ENCODE data around the gene GDPGP1. TPM values are rescaled to one million over a fixed set of nuclear protein-coding genes. Genes with fewer than 3 reads are reported as not detected.

Gene GDPGP1
- total and polyA plus RNA-seq, 11 donors = 4.8 to 18.9 (median 12.3) TPM

GRCh38 chr15:90211009-90211408, 23.0 kb upstream of the GDPGP1 start:
- peak overlapping the region in 1 of 12 donors; percentile 65 for H3K27ac ChIP-seq
- DNase-seq (no peak), ATAC-seq (peak in 2 of 4 donors; percentile 8 to 21)
- no peak overlapping the region for H3K4me3 ChIP-seq
- peaks cover 0 to 7% (median 0%) of the 10 kb centered on the region in 9 donors for H3K36me3 ChIP-seq
- H3K9me3 ChIP-seq = no peaks in the 10 kb centered on the region
- H3K27me3 ChIP-seq = no peaks in the 10 kb centered on the region
- 77 to 92% (median 91%) methylated on average over 7 to 9 of the region's 9 CpGs for WGBS, 4 donors
- TF ChIP-seq CTCF (IDR thresholded peaks at IDR 0.05) (no peak), POLR2A (IDR thresholded peaks at IDR 0.05) (no peak)
- H3K4me1 ChIP-seq = peaks cover 0 to 60% (median 26%) of the 10 kb centered on the region in 12 donors
- intact Hi-C loops (cut with DNase I) = no loop called here

- Histone ChIP-seq H3K4me3 (no peak overlapping the region), H3K27me3 (no peaks in the 10 kb centered on the region), H3K9me3 (no peaks in the 10 kb centered on the region), H3K27ac (peak overlapping the region in 1 of 12 donors; percentile 65), H3K36me3 (peaks cover 0 to 7% (median 0%) of the 10 kb centered on the region in 9 donors), H3K4me1 (peaks cover 0 to 55% (median 22%) of the 10 kb centered on the region in 12 donors)
- no peak for TF ChIP-seq POLR2A (IDR thresholded peaks at IDR 0.05)
- no peak for TF ChIP-seq CTCF (IDR thresholded peaks at IDR 0.05)
- DNase-seq = peak in 1 of 5 donors; percentile 49
- ATAC-seq = peak in 3 of 4 donors; percentile 26 to 49 (median 30)
- WGBS, 4 donors = 42 to 71% (median 54%) methylated on average over 4 to 13 of the region's 13 CpGs
- intact Hi-C loops (cut with DNase I) = no loop called here
These were observed 22.4 kb upstream of the GDPGP1 start for GRCh38 chr15:90211440-90212143.

GRCh38 chr15:90212221-90213098, 21.5 kb upstream of the GDPGP1 start:
- no peak for TF ChIP-seq CTCF (IDR thresholded peaks at IDR 0.05)
- no peak for TF ChIP-seq POLR2A (IDR thresholded peaks at IDR 0.05)
- no peaks in the 10 kb centered on the region for H3K27me3 ChIP-seq
- H3K9me3 ChIP-seq = no peaks in the 10 kb centered on the region
- 78 to 85% (median 80%) methylated on average over 28 to 35 of the region's 35 CpGs for WGBS, 4 donors
- H3K27ac ChIP-seq = peak overlapping the region in 1 of 12 donors; percentile 65
- ATAC-seq = peak in 1 of 4 donors; percentile 2
- intact Hi-C loops (cut with DNase I) = no loop called here
- H3K36me3 ChIP-seq = peaks cover 0 to 6% (median 0%) of the 10 kb centered on the region in 9 donors
- no peak overlapping the region for H3K4me3 ChIP-seq
- H3K4me1 ChIP-seq = peaks cover 0 to 47% (median 21%) of the 10 kb centered on the region in 12 donors
- DNase-seq = peak in 2 of 5 donors; percentile 19 to 21
